ENCODE measurements around the gene ZBTB16. TPM values are rescaled to one million over a fixed set of nuclear protein-coding genes. Genes with fewer than 3 reads are reported as not detected.

The ZBTB16 gene
- total RNA-seq, 1 experiment from 2014 or later: 0.21 TPM

- peaks cover 5% of the 10 kb centered on the region for H3K27me3 ChIP-seq (ENCODE audit: control insufficient read depth, insufficient read depth, low read length)
- H3K4me3 ChIP-seq (ENCODE audit: low read depth in 2 of 2, low read length in 2 of 2): no peak overlapping the region
- H3K9me3 ChIP-seq (ENCODE audit: control insufficient read depth, insufficient read depth, low read depth, low read length): no peaks in the 10 kb centered on the region
- BruUV-seq (replicated peaks): no TSS peak
- H3K4me1 ChIP-seq (ENCODE audit: control insufficient read depth, insufficient read depth, low read length): no peaks in the 10 kb centered on the region
- in situ Hi-C loops (cut with HindIII; ENCODE audit: low pct_unique_long_range_greater_than_20kb, low sequenced_read_pairs) (no loop called here), intact Hi-C loops (cut with micrococcal nuclease; ENCODE audit: unreplicated experiment) (no loop called here)
- H3K36me3 ChIP-seq (ENCODE audit: control insufficient read depth, insufficient read depth, low read length): no peaks in the 10 kb centered on the region
- TF ChIP-seq CTCF (IDR thresholded peaks at IDR 0.05) (no peak), REST (IDR thresholded peaks at IDR 0.05; ENCODE audit: insufficient read depth in 1 of 2, low read depth in 2 of 2, low read length in 1 of 2) (no peak), POLR2AphosphoS5 (IDR thresholded peaks at IDR 0.05; ENCODE audit: low read depth, low read length) (no peak), SIN3A (IDR thresholded peaks at IDR 0.05; ENCODE audit: borderline replicate concordance, insufficient read depth, low read depth, low read length) (no peak), TCF7L2 (IDR thresholded peaks at IDR 0.05; ENCODE audit: low read depth, low read length) (no peak)
- ChIA-PET CTCF (no interaction called here), POLR2A (no interaction called here)
- no peak for ATAC-seq
- no peak for DNase-seq (ENCODE audit: low read depth, low spot score)
- no peak overlapping the region for H3K27ac ChIP-seq (ENCODE audit: low read length)
Observed at GRCh38 chr11:114082767-114083181, 23.3 kb downstream of the ZBTB16 start.

GRCh38 chr11:114083391-114084252 is 24.1 kb downstream of the ZBTB16 start:
- no peak for TF ChIP-seq SIN3A (IDR thresholded peaks at IDR 0.05; ENCODE audit: borderline replicate concordance, insufficient read depth, low read depth, low read length)
- Histone ChIP-seq H3K36me3 (ENCODE audit: control insufficient read depth, insufficient read depth, low read length) (no peaks in the 10 kb centered on the region), H3K27me3 (ENCODE audit: control insufficient read depth, insufficient read depth, low read length) (peaks cover 3% of the 10 kb centered on the region), H3K4me1 (ENCODE audit: control insufficient read depth, insufficient read depth, low read length) (no peaks in the 10 kb centered on the region), H3K27ac (ENCODE audit: low read length) (no peak overlapping the region), H3K4me3 (ENCODE audit: low read depth in 2 of 2, low read length in 2 of 2) (no peak overlapping the region), H3K9me3 (ENCODE audit: control insufficient read depth, insufficient read depth, low read depth, low read length) (no peaks in the 10 kb centered on the region)
- in situ Hi-C loops (cut with HindIII; ENCODE audit: low pct_unique_long_range_greater_than_20kb, low sequenced_read_pairs): no loop called here
- intact Hi-C loops (cut with micrococcal nuclease; ENCODE audit: unreplicated experiment): no loop called here
- no TSS peak for BruUV-seq (replicated peaks)
- ChIA-PET CTCF (interaction anchor here (0.6 kb wide), 1 partner anchor 96 kb away, joined by 3 read pairs; no protein-coding TSS in a partner anchor), POLR2A (no interaction called here)
- DNase-seq (ENCODE audit: low read depth, low spot score): no peak
- ATAC-seq: no peak

GRCh38 chr11:114084414-114084813 is 24.9 kb downstream of the ZBTB16 start:
- ChIA-PET CTCF (interaction anchor here (0.6 kb wide), 1 partner anchor 96 kb away, joined by 3 read pairs; no protein-coding TSS in a partner anchor), POLR2A (no interaction called here)
- Histone ChIP-seq H3K36me3 (ENCODE audit: control insufficient read depth, insufficient read depth, low read length) (no peaks in the 10 kb centered on the region), H3K27me3 (ENCODE audit: control insufficient read depth, insufficient read depth, low read length) (peaks cover 3% of the 10 kb centered on the region), H3K4me3 (ENCODE audit: low read depth in 2 of 2, low read length in 2 of 2) (no peak overlapping the region), H3K9me3 (ENCODE audit: control insufficient read depth, insufficient read depth, low read depth, low read length) (no peaks in the 10 kb centered on the region), H3K4me1 (ENCODE audit: control insufficient read depth, insufficient read depth, low read length) (no peaks in the 10 kb centered on the region), H3K27ac (ENCODE audit: low read length) (no peak overlapping the region)
- no TSS peak for BruUV-seq (replicated peaks)
- TF ChIP-seq POLR2AphosphoS5 (IDR thresholded peaks at IDR 0.05; ENCODE audit: low read depth, low read length) (no peak), REST (IDR thresholded peaks at IDR 0.05; ENCODE audit: insufficient read depth in 1 of 2, low read depth in 2 of 2, low read length in 1 of 2) (no peak), TCF7L2 (IDR thresholded peaks at IDR 0.05; ENCODE audit: low read depth, low read length) (no peak)
- intact Hi-C loops (cut with micrococcal nuclease; ENCODE audit: unreplicated experiment): no loop called here
- ATAC-seq (no peak), DNase-seq (ENCODE audit: low read depth, low spot score) (no peak)
- in situ Hi-C loops (cut with HindIII; ENCODE audit: low pct_unique_long_range_greater_than_20kb, low sequenced_read_pairs): no loop called here

Data from Panc1 (cell line).